ENCODE data around the gene COL4A5. TPM values are rescaled to one million over a fixed set of nuclear protein-coding genes. Genes with fewer than 3 reads are reported as not detected.

Gene COL4A5
- total RNA-seq, 2 donors from 2014 or later: not detected

DNA sequence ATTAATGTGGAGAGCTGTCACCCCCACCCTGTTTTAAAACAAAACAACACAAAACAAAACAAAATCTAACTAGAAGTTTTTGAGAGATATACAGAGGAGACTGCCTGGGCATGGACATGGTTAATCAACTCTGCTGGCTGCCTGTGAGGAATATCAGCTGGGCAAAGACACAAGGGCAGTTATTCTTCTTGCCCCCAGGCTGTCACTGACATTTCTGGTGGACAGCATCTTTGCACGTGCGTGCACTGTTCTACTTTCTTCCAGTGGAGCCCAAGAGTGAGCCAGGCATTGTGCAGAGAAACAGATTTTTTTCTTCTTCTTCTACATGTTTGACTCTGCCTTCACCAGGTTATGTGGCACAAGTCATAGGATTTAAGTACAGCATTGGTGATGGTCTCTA lies 282.9 kb downstream of the COL4A5 start:
- H3K27ac Mint-ChIP-seq: no peak overlapping the region
- no peaks in the 10 kb centered on the region for H3K4me1 Mint-ChIP-seq
- H3K27me3 Mint-ChIP-seq: no peaks in the 10 kb centered on the region
- H3K4me3 Mint-ChIP-seq: no peak overlapping the region
- no peaks in the 10 kb centered on the region for H3K36me3 Mint-ChIP-seq (ENCODE audit: low read depth)
- DNase-seq (no peak), ATAC-seq (no peak)
- no peaks in the 10 kb centered on the region for H3K9me3 ChIP-seq (ENCODE audit: control insufficient read depth, low read length, poor library complexity, severe bottlenecking)

DNA sequence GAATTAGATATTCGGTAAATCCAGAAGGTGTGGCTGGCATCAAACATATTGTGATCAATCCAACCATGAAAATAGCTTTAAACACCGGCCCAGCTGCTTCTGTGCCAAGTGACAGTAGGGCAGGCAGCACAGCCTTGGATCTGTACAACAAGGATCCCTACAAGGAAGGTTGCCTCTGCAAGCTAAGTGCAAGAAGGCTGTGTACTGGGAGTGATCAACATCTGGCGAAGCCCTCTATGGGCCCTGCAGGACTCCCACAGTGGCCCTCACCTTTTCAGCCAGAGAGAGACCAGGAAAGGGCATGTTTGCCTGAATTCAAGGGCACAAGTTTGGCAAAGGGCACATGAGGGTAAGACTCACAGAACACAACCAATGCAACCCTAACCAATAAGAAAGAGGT lies 287.1 kb downstream of the COL4A5 start:
- ATAC-seq (no peak), DNase-seq (no peak)
- H3K9me3 ChIP-seq (ENCODE audit: control insufficient read depth, low read length, poor library complexity, severe bottlenecking): no peaks in the 10 kb centered on the region

DNA sequence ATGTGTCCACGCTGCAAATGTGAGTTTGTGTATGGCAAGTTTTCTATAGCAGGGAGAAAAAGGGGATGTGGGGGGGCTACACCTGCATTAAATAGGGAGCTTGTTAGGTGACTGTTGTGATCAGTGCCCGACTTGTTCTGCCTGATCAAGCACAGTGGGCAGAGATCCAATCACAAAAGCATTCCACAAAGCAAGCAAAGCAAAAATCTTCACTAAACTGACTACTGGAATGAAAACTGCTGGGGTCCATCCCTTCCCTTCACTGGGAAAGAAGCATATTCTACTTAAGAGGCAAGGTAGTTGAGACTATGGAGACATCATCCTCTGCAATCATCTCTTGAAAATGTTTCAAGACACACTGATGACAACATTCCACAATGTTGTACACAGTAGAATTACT lies 291.5 kb downstream of the COL4A5 start:
- no peaks in the 10 kb centered on the region for H3K36me3 Mint-ChIP-seq (ENCODE audit: low read depth)
- DNase-seq (no peak), ATAC-seq (no peak)
- peaks cover 15% of the 10 kb centered on the region for H3K27me3 Mint-ChIP-seq
- no peak overlapping the region for H3K27ac Mint-ChIP-seq
- H3K9me3 ChIP-seq (ENCODE audit: control insufficient read depth, low read length, poor library complexity, severe bottlenecking): peaks cover 4% of the 10 kb centered on the region
- H3K4me3 Mint-ChIP-seq: no peak overlapping the region
- H3K4me1 Mint-ChIP-seq: no peaks in the 10 kb centered on the region

More for the DNA sequence above, 287.1 kb downstream of the COL4A5 start:
- Mint-ChIP-seq H3K27me3 (no peaks in the 10 kb centered on the region), H3K4me3 (no peak overlapping the region), H3K36me3 (ENCODE audit: low read depth) (no peaks in the 10 kb centered on the region), H3K4me1 (no peaks in the 10 kb centered on the region), H3K27ac (no peak overlapping the region)

DNA sequence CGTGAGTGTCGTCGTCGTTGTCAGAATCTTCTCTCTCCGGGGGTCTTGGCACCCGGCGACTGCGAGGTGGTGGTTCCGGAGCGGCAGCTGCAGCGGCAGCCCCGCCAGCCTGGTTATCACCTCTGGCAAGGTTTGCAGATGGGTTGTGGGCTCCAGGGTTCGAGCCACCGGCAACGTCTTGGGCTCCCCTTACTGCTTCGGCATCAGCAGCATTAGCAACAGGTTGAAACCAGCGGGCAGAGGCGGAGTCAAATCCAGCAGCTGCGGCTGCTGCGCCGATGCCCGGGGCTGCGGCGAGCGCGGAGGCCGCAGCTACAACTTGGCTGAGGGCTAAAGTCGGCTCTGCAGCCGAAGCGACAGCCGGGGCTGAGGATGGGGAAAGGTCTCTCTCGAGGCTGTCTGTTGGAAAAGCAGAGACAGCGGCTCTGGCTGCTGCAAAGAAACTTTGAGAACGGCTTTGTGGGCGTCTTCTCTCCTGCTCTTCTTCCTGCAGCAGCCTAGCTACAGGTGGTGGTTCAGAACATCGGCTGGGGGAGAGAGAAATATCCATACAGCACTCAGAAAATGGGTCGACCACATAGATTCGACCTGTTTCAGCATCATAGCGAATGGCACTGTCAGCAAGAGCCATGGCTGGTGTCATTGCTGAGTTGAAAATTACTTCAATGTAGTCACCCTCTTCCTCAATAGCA lies 293.1 kb downstream of the COL4A5 start:
- H3K36me3 Mint-ChIP-seq (ENCODE audit: low read depth): no peaks in the 10 kb centered on the region
- DNase-seq (no peak), ATAC-seq (no peak)
- H3K27me3 Mint-ChIP-seq: peaks cover 15% of the 10 kb centered on the region
- no peak overlapping the region for H3K4me3 Mint-ChIP-seq
- H3K27ac Mint-ChIP-seq: no peak overlapping the region
- peaks cover 4% of the 10 kb centered on the region for H3K9me3 ChIP-seq (ENCODE audit: control insufficient read depth, low read length, poor library complexity, severe bottlenecking)
- no peaks in the 10 kb centered on the region for H3K4me1 Mint-ChIP-seq

DNA sequence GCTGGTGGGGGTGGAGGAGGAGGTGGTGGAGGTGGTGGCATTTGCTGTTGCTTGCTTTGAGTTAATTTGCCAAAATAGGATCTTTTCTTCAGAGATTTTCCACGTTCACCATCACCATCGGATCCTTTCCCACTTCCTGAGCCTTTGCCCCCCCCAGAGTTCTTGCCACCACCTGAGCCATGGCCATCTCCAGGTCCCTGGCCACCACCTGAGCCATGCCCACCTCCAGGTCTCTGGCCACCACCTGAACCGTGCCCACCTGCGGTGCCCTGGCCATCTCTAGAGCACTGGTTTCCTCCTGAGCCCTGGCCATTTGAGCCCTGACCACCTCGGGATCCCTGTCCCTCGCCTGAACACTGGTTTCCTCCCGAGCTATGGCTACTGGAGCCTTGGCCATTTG lies 294.8 kb downstream of the COL4A5 start:
- peaks cover 15% of the 10 kb centered on the region for H3K27me3 Mint-ChIP-seq
- H3K36me3 Mint-ChIP-seq (ENCODE audit: low read depth): no peaks in the 10 kb centered on the region
- H3K9me3 ChIP-seq (ENCODE audit: control insufficient read depth, low read length, poor library complexity, severe bottlenecking): peaks cover 4% of the 10 kb centered on the region
- H3K4me1 Mint-ChIP-seq: no peaks in the 10 kb centered on the region
- DNase-seq (no peak), ATAC-seq (no peak)
- no peak overlapping the region for H3K27ac Mint-ChIP-seq
- no peak overlapping the region for H3K4me3 Mint-ChIP-seq

DNA sequence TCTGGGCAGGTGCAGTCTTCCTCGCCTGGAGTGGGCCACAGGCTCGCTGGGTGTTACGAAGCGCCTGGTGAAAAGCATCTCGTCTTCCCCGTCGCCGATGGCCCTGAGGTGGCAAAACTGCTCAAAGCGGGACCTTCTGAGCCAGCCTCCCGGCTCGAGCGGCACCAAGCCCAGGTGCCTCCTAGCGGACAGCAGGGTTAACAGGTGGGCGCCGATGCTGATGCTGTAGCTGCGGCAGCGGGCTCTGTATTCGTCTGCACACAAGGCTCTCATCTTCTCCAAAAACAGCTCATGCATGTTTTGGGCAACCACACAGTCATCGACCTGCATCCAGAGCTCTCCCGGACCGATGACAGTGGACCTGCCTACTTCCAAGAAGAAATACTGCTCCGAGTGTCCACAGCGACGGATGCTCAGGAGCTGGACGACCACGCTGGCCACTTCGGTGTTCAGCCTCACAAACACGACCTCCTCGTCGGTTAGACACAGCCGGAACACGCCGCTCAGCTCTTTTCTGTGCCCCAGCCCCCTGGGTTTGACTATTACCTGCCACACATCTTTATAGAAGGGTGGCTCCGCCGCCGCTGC lies 295.5 kb downstream of the COL4A5 start:
- Mint-ChIP-seq H3K27ac (no peak overlapping the region), H3K27me3 (peaks cover 15% of the 10 kb centered on the region), H3K36me3 (ENCODE audit: low read depth) (no peaks in the 10 kb centered on the region), H3K4me1 (no peaks in the 10 kb centered on the region), H3K4me3 (no peak overlapping the region)
- ATAC-seq (no peak), DNase-seq (no peak)
- H3K9me3 ChIP-seq (ENCODE audit: control insufficient read depth, low read length, poor library complexity, severe bottlenecking): peaks cover 4% of the 10 kb centered on the region

GRCh38 chrX:108735679-108736508 lies 296.3 kb downstream of the COL4A5 start:
- no peaks in the 10 kb centered on the region for H3K4me1 Mint-ChIP-seq
- H3K36me3 Mint-ChIP-seq (ENCODE audit: low read depth): no peaks in the 10 kb centered on the region
- peak overlapping the region; percentile 55 for H3K4me3 Mint-ChIP-seq
- no peak overlapping the region for H3K27ac Mint-ChIP-seq
- peaks cover 4% of the 10 kb centered on the region for H3K9me3 ChIP-seq (ENCODE audit: control insufficient read depth, low read length, poor library complexity, severe bottlenecking)
- H3K27me3 Mint-ChIP-seq: peaks cover 15% of the 10 kb centered on the region
- no peak for DNase-seq
- no peak for ATAC-seq

GRCh38 chrX:108736509-108737479 lies 297.2 kb downstream of the COL4A5 start, which contains the start of gene IRS4:
TSS of gene IRS4 (minus strand) at chrX:108736563.
- no peak for ATAC-seq
- DNase-seq: no peak
- H3K4me1 Mint-ChIP-seq: no peaks in the 10 kb centered on the region
- no peak within 1 kb of the TSS for H3K27ac Mint-ChIP-seq
- no peaks in the 10 kb centered on the region for H3K36me3 Mint-ChIP-seq (ENCODE audit: low read depth)
- peak within 1 kb of the TSS; percentile 56 for H3K4me3 Mint-ChIP-seq
- peaks cover 15% of the 10 kb centered on the region for H3K27me3 Mint-ChIP-seq
- H3K9me3 ChIP-seq (ENCODE audit: control insufficient read depth, low read length, poor library complexity, severe bottlenecking): peaks cover 4% of the 10 kb centered on the region

GRCh38 chrX:108737754-108738153 lies 298.1 kb downstream of the COL4A5 start:
- H3K27me3 Mint-ChIP-seq: peaks cover 10% of the 10 kb centered on the region
- no peak overlapping the region for H3K4me3 Mint-ChIP-seq
- H3K36me3 Mint-ChIP-seq (ENCODE audit: low read depth): no peaks in the 10 kb centered on the region
- H3K4me1 Mint-ChIP-seq: no peaks in the 10 kb centered on the region
- DNase-seq (no peak), ATAC-seq (no peak)
- peaks cover 4% of the 10 kb centered on the region for H3K9me3 ChIP-seq (ENCODE audit: control insufficient read depth, low read length, poor library complexity, severe bottlenecking)
- H3K27ac Mint-ChIP-seq: no peak overlapping the region

- H3K9me3 ChIP-seq (ENCODE audit: control insufficient read depth, low read length, poor library complexity, severe bottlenecking): no peaks in the 10 kb centered on the region
- DNase-seq (no peak), ATAC-seq (no peak)
- Mint-ChIP-seq H3K4me3 (no peak overlapping the region), H3K27ac (no peak overlapping the region), H3K27me3 (no peaks in the 10 kb centered on the region), H3K4me1 (no peaks in the 10 kb centered on the region), H3K36me3 (ENCODE audit: low read depth) (no peaks in the 10 kb centered on the region)
Observed at GRCh38 chrX:108740299-108740774, 300.7 kb downstream of the COL4A5 start.

Measured in T-helper 17 cell (primary cell).